Stimulated activated CD8-positive, alpha-beta memory T cell treated with anti-CD3 and anti-CD28 coated beads, Interleukin-15, amount 100 ng/mL, for 4 hours (primary cell): Measurements from ENCODE around the gene CD247.

ENCODE experiments used
- DNase-seq, 2 donors: peaks; one replicate each; pipeline ENCODE4 v3.0.0-alpha.2; 2020; ENCODE audit warnings: low read depth in 2 of 2

Gene CD247

GRCh38 chr1:167512046-167512654 lies 6.2 kb downstream of the CD247 start:
- no peak for DNase-seq

DNA sequence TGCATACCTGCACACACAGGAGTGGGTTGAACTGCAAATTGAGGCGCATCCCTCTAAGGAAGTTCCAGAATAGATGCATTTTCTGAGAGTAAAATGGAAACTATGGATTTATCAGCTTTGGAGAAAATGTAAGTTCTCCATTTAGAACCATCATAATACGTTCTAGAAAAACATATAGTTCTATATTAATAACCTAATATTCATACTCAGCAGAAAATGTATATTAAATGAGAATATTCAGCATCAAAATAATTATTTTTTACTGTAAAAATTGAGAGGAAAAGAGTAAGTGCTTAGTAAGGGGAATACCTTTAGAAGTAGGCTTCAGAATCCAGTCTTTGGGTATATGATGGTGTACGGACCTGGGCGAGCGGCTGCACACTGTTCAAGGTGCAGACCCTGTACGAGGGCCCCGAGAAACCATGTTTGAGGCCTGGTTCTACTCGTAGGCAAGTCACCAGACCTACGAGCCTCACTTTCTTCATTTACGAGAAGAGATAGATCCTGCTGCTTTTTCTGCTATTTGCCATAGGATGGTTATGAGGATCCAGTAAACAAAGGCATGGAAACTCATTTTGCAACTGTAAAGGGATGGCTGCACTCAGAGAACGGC lies 6.8 kb downstream of the CD247 start:
- no peak for DNase-seq

- DNase-seq, result no peak
Observed at GRCh38 chr1:167510881-167511280, 7.4 kb downstream of the CD247 start.

- DNase-seq, result no peak
Observed at GRCh38 chr1:167510244-167510643, 8.1 kb downstream of the CD247 start.

DNA sequence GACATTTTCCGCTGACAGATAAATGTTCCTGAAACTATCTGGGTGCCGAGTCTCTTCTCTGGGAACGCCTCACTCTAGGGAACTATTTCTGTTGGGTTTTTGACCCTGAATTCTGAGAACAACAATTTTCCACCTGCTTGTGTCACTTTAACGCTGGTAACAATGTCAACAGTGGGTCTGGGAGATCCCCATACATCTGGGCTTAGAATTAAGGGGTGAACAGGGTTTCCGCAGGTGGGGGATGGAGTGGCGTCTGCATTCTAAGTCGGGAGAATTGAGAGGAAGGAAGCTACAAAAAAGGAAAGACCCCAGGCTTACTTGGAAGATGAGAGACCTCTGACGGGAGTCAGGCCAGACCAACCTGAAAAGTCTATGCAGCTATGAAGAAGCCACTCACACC lies 8.7 kb downstream of the CD247 start:
- DNase-seq, result no peak

DNA sequence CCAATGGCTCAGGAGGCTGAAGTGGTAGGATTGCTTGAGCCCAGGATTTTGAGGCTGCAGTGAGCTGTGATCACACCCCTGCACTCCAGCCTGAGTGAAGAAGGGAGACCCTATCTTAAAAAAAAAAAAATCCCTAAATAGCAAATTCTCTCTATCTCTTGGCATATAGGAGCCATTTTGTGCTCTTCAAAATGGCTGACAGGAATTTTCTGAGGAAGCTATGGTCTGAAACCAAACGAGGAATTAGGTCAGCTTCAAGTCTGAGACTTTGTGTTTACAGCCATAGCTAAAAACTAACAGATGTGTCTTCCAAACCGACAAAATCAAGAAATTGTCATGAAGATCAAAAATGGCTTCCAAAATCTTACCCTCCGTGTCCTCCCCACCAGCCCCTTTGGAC lies 10.6 kb downstream of the CD247 start:
- no peak for DNase-seq

DNA sequence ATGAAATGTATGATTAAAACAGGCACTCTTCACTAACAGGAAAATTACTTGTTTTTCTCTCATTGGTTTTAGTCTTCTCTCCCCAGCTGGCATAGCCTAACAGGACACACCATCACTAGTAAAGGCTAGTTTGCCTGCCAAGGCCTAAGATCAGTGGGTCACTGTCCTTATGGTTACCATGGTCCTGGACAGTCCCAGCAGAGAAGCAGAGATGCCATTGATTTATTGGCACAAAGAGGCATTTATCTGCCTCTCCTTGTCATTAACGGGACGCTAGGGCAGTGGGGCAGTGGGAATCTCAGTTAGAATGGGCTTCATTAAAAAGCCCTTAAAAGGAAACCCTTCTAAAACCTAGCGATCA lies 13.9 kb downstream of the CD247 start:
- no peak for DNase-seq

DNA sequence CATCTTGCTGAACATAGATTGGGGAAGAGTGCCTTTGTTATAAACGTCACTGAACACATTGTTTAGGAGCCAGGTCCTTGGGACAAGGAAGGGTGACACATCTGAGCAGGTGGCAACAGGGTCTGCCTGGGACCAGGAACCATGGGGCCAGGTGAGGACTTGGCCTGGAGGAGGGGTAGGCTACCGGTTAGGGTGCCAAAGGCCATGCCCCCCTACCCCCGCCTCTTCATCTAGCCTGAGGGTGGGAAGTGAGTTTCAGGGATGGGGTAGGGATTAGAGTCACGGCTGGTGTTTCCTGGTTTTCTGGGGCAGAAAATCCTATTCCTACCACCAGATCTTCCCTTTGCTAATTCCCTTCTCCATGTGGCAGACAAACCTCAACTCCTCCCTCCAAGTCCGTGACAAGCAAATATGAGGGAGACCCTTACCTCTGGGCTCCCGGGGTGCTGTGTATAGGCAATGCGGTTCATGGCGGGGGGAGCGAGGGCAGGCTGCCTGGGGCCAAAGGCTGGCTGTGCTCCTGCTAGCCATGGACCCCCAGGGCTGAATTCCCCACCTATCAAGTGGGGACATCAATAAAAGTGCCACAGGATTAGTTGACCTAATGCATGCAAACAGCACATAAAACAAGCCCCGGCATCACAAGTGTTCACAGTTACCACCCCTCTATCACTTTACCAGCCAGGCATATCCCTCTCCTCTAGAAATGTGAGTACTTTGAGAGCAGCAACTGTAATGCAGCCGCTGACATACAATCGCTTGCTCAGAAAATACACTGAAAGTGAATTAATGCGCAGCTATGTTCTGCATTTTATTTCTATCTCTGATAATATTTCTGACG lies 14.5 kb downstream of the CD247 start:
- DNase-seq, result no peak

DNA sequence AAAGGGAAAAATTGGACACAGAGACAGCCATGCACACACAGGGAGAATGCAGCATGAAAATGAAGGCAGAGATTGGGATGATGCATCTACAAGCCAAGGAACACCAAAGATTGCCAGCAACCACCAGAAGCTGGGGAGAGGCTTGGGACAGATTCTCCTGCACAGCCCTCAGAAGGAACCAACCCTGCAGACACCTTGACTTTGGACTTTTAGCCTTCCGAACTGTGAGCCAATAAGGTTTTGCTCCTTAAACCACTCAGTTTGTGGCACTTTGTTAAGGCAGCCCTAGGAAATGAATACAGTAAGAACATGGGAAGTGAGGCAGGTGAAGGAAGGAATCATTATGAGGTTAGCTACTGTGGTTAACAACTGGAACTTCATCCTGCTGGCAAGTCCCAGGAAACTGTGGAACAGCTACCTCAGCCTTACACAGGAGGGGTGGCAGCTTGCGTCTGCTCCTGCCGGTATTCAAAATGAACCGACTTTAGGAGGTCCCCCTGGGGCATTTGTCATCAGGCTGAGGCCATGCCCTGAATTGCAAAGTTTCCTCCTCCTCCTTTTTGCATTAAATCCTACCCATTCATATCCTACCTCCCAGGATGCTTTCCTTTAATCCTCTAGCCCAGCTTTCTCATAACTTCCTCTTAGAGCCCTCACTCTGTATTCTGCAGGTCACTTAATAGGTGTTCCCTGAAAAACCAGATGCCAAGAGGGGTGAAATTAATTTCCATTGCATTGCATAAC lies 15.4 kb downstream of the CD247 start:
- DNase-seq, result no peak

GRCh38 chr1:167502192-167502551 lies 16.2 kb downstream of the CD247 start:
- DNase-seq, result no peak

GRCh38 chr1:167501515-167502191 lies 16.7 kb downstream of the CD247 start:
- DNase-seq, result no peak

DNA sequence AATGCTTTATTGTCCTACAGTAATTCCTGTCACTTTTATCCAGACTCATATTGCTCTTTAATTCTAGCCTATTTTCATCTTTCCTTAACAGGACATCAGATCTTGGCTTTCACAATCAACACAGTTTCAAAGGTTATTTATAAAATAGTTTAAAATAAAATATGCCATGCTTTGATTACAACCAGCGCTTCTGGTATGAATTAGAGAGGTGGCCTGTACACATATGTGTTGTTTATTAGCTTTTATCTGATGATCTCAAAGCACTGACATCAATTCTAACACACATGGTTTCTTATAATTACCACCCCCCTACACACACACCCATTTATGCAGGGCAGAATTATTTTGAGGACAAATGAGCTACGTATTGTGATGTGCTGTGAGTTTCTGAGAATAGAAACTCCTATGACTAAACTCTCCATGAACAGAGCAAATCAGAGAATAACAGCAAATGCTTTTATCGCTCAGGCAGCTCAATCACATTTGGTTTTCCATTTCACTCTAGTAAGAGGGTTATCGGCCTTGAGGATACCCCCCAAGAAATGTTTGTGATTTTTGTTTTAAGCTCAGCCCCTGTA lies 18.0 kb downstream of the CD247 start:
- DNase-seq, result no peak

GRCh38 chr1:167499664-167500101 lies 18.6 kb downstream of the CD247 start:
- no peak for DNase-seq

DNA sequence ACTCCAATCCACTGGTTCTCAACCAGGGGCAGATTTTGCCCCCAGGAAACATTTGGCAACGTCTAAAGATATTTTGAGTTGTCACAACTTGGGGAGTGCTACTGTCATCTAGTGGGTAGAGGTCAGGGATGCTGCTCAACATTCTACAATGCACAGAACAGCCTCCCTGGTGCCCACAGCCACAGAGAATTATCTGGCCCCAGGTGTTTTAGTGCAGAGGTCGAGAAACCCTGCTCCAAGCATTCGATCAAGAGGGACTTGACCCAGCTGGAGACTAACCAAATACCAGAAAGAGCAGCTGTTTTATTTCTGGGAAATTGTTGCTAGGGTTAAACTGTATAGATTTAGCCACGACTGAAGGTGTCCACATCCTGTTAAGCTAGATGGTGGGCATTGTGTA lies 19.2 kb downstream of the CD247 start:
- no peak for DNase-seq

GRCh38 chr1:167496797-167497619 lies 21.3 kb downstream of the CD247 start:
- DNase-seq, result no peak

DNA sequence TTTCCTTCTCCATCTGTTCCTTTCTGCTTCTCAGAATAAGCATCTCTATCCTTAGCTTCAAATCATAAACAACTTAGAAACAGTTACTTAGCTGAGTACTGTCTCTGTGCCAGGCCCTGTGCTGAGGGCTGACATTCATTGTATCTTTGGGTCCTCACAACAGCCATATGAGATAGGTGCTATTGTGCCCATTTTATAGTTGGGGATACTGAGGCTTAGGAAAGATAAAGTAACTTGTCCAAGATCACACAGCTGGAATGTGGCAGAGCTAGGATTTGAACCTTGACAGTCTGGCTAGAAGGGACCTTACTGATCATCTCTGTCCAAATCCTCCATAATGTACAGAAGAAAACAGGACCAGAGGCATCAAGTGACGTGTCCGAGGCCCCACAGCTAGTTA lies 25.0 kb downstream of the CD247 start:
- no peak for DNase-seq

GRCh38 chr1:167492481-167492910 lies 25.8 kb downstream of the CD247 start:
- no peak for DNase-seq

GRCh38 chr1:167491586-167492461 lies 26.5 kb downstream of the CD247 start:
- DNase-seq, result no peak

DNA sequence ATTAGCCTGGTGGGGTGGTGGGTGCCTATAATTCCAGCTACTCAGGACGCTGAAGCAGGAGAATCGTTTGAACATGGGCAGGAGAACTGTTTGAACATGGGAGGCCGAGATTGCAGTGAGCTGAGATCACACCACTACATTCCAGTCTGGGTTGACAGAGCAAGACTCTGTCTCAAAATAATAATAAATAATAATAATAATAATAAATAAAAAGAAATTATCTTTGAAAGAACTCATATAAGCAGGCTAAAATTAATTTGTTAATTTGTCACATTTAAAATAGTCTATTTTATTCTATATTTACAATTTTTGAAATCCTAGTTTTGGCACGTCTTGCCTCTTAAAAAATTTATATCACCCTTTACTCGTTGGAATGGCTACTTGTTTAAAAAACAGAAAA lies 27.6 kb downstream of the CD247 start:
- no peak for DNase-seq
